Ramos (cell line): ENCODE data around the gene NEIL3.

Source experiments
- in situ Hi-C: fragments of 300-500 bp; cut with MboI; formaldehyde crosslinking; loops from one replicate; pipeline ENCODE4 v1.14.3; 2022; ENCODE audit warnings: low sequenced_read_pairs; ENCODE audit not compliant: unreplicated experiment

Gene NEIL3

GRCh38 chr4:177405508-177405907 lies 95.8 kb downstream of the NEIL3 start:
- in situ Hi-C loops: no loop called here

DNA sequence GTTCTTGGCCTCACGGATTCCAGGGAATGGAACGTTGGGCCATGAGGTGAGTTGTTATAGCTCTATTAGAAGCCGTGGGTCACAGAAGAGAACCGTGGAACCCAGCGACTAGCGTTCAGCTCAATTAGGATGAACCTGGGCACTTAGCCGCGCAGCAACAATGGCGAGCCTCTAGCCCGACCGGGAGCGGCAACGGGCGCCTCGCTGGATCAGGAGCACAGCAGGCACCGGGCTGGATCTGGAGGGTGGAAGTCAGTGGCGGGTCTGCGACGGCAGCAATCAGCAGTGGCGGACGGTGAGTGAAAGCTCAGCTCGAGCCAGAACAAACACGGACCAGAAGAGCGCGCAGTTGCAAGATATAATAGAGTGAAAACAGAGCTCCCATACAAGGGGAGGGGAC lies 98.3 kb downstream of the NEIL3 start:
- in situ Hi-C loops: no loop called here

- in situ Hi-C loops: no loop called here
Observed at GRCh38 chr4:177410566-177410965, 100.9 kb downstream of the NEIL3 start.

- in situ Hi-C loops: no loop called here
Observed at GRCh38 chr4:177411996-177412395, 102.3 kb downstream of the NEIL3 start.
